HG02610 (cell line): Measurements from ENCODE around the gene TTC4.
A peak's percentile ranks its signal among the peaks of the same experiment; 100 is the strongest.

Experiments used
- ATAC-seq: cut with Tn5 transposase; IDR thresholded peaks from one replicate; pipeline ENCODE4 v1.9.1; 2021; ENCODE audit warnings: mild to moderate bottlenecking, moderate library complexity; ENCODE audit not compliant: unreplicated experiment

Gene TTC4

GRCh38 chr1:54715493-54716298 lies at the start of gene TTC4:
TTC4 (plus strand) TSS chr1:54715861; CDS start chr1:54715909, 48 bp downstream.
- ATAC-seq = peak; percentile 97

- no peak for ATAC-seq
Observed at GRCh38 chr1:54666333-54666732, 49.3 kb upstream of the TTC4 start.

DNA sequence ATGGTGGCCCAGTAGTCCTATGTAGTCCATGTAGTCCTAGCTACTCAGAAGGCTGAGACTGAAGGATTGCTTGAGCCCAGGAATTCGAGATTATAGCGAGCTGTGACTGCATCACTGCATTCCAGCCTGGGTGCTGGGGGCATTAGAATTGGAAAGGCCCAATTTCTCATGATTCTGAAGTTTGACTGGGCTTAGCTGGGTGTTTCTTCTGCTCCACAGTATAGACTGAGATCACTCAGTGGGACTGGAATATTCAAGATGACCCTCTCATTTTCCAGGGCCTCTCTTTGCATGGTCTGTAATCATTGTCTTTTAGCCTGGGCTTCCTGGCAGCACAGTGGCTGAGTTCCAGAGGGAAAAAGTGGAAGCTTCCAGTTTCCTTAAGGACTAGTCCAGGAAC lies 47.9 kb upstream of the TTC4 start:
- no peak for ATAC-seq

- ATAC-seq = no peak
Observed at GRCh38 chr1:54668567-54668966, 47.1 kb upstream of the TTC4 start.

- ATAC-seq = no peak
Observed at GRCh38 chr1:54671985-54672608, 43.6 kb upstream of the TTC4 start.

GRCh38 chr1:54678776-54679643 lies 36.7 kb upstream of the TTC4 start:
- ATAC-seq = no peak

DNA sequence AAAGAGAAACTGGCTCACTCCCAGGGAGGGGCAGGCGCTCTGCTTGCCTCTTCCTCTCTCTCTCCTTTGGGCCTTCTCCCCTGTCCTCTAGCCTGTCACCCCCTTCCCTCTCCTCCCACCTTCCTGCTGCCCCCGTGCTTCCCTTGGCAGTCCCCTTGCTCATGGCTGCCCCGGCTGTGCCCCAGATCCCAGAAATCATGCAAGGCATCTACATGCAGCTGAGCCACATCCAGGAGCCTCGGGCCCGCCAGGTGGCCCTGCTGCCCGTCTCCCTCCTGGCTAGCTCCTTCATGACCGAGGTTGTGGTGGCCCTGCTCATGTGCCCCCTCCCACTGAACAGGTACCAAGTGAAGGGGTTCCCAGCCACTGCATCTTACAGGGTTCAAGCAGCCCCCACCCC lies 36.0 kb upstream of the TTC4 start:
- ATAC-seq = no peak

DNA sequence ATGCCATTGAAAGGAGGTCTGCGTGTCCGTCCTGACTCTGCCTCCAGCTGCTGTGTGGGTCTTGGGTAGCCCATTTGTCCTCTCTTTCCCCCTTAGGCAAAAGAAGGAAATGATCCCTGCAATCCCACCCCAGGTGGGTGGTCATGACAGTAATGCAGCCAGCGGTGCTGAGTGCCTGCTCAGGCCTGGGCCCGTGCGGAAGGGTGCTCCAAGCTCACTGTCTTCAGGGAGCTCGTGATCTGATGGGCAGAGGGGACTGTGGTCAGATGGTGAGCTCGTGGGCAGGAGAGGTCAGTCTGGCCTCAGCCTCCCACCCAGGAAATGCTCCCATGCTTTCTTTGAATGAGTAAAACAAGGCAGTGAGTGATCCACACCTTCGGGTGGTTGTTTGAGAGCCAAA lies 35.3 kb upstream of the TTC4 start:
- no peak for ATAC-seq

GRCh38 chr1:54681358-54681757 lies 34.3 kb upstream of the TTC4 start:
- ATAC-seq = no peak

DNA sequence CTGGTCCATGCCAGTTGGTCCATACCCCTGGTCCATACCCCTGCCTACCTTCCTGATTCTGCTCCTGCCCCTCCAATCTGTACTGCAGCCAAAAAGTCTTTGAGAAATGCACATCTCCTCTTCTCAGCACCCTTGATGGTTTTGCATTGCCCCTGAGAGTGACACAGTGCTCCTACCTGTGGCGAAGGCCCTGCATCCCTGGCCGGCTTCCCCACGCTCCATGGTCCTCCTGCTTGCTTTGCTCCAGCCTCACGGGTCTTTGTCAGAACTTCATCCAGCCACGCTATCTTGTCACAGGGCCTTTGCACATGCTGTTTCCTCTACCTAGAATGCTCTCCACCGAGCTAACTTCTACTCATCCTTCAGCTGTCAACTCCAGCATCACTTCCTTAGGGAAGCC lies 32.2 kb upstream of the TTC4 start:
- ATAC-seq = no peak

DNA sequence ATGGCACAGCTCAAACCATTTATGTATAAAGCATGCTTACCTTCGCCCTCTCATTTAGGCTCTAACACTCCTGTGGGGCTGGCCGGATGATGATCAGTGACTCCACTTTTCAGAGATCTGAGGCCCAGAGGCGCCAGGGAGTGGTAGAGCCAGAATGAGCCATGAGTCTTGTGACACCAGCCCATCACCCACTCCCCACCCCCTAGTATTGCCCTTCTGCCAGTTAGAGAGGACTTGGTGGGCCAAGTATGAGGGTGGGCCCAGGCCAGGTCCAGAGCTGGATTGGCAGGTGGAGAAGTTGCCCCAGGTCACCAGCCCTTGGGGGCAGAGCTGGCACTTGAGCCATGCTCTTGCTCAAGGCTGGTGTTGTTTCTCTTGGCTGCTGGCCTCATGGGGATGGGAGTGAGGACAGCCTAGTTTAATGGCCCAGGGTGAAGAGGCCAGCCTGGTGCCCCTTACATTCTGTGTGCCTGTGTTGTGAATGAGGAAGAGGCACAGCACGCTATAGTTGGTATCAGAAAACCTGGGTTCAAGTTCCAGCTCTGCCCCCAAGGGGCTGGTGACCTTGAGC lies 30.2 kb upstream of the TTC4 start:
- ATAC-seq = no peak

- ATAC-seq = no peak
Observed at GRCh38 chr1:54686155-54686554, 29.5 kb upstream of the TTC4 start.

- ATAC-seq = no peak
Observed at GRCh38 chr1:54694771-54695170, 20.9 kb upstream of the TTC4 start.

- ATAC-seq = no peak
Observed at GRCh38 chr1:54695221-54695620, 20.4 kb upstream of the TTC4 start.

DNA sequence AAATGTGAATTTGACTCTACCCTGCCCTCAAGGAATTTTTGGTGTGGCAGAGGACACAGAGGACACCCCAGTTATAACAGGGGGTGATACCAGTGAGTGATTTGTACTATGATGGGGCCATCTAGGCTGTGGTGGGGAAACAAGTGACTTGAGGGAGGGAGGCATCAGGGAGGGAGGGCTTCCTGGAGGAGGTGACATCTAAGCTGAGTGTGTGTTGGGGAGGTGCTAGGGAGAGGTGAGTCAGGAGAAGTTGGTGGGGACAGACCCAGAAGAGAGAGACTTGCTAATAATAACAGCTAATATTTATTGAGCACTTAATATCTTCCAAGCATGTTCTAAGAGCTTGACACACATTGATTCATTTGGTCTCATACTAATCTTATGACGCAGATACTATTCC lies 19.9 kb upstream of the TTC4 start:
- ATAC-seq = no peak

DNA sequence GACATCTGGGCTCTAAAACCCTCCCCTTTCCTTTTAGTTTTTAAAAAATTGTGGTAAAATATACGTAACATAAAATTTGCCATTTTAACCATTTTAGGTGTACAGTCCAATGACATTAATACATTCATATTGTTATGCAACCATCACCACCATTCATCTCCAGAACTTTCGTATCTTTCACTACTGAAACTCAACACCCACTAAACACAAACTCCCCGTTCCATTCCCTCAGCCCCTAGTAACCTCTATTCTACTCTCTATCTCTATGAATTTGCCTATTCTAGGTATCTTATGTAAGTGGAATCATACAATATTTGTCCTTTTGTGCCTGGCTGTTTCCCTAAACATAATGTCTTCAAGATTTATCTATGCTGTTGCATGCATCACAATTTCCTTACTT lies 19.4 kb upstream of the TTC4 start:
- no peak for ATAC-seq

DNA sequence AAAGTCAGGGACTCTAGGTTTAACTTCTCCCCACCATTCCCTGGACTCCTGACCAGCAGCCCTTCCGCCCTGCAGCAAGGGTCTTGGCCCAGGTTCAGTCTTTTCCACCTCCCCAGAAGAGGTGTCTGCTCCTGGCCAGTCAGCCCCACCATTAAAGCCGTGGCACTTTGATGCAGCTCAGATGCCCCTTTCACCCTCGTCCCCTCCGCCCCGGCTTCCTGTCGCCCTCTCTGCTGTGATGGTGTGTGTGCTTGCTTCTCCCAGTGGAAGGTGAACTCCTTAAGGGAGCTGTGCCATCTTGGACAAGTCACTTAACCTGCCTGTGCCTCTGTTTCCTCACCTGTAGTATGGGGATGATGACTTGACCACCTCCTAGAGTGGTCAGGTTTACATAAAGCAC lies 17.8 kb upstream of the TTC4 start:
- no peak for ATAC-seq

DNA sequence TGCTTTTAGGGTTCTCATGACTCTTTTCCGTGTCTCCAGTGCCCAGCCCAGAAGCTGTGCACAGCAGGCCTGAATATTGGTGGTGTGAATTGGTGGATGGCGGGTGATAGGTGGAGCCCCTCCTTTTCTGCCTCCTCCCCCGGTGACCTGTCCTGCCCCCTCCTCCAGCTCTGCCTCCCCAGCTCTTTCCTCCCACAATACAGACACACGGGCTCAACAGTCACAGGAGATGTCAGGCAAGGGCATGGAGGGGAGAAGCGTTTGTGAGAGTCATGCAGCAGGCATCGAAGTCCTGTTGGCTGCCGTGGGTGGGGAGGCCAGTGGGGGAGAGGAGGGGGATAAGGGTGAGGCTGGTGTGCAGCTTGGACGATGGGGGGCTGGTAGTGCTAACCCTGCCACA lies 17.3 kb upstream of the TTC4 start:
- ATAC-seq = no peak

GRCh38 chr1:54699936-54700525 lies 15.6 kb upstream of the TTC4 start:
- no peak for ATAC-seq

DNA sequence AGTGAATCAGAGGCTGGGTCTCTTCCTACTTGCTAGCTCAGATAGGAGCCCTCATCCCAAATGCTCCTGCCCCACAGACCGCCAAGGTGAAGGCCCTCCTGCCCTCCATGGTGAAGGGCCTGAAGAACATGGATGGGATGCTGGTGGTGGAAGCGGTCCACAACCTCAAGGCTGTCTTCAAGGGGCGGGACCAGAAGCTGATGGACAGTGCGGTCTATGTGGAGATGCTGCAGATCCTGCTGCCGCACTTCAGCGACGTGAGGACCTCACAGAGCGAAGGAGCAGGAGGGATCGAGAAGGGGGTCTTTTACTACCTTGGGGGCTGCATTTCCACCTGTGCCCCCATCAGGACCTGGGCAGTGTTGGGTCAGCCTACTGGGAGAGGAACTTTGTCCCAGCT lies 14.6 kb upstream of the TTC4 start:
- no peak for ATAC-seq

- ATAC-seq = no peak
Observed at GRCh38 chr1:54701996-54702395, 13.7 kb upstream of the TTC4 start.
